Measurements from ENCODE around the gene MAP2K3. TPM values are rescaled to one million over a fixed set of nuclear protein-coding genes. Genes with fewer than 3 reads are reported as not detected.

The MAP2K3 gene
- total RNA-seq, 1 donor from 2014 or later = 24.7 TPM

- no peak overlapping the region for H3K4me3 ChIP-seq (ENCODE audit: low read depth, low read length)
- TF ChIP-seq CTCF (conservative IDR thresholded peaks at IDR 0.05; ENCODE audit: low read depth, low read length) = no peak
- no peak for DNase-seq (ENCODE audit: low read depth)
Observed at GRCh38 chr17:21363776-21364642, 79.5 kb downstream of the MAP2K3 start.

Other genes starting within 250 kb of the MAP2K3 start
- 158 and 170 TPM in 2 replicates for gene USP22, start 241.7 kb upstream of the MAP2K3 start, total RNA-seq
- gene DHRS7B, start 157.7 kb upstream of the MAP2K3 start, total RNA-seq = 19.1 and 21.8 TPM in 2 replicates
- 34.9 and 51.2 TPM in 2 replicates for gene TMEM11, start 70.5 kb upstream of the MAP2K3 start, total RNA-seq
- gene NATD1, start 31.3 kb upstream of the MAP2K3 start, total RNA-seq = 2.1 and 6.4 TPM in 2 replicates
- 0.06 and 0.14 TPM in 2 replicates for gene KCNJ12, start 91.6 kb downstream of the MAP2K3 start, total RNA-seq